CD4-positive, CD25-positive, alpha-beta regulatory T cell (primary cell): ENCODE measurements around the gene CHMP6. TPM values are rescaled to one million over a fixed set of nuclear protein-coding genes. Genes with fewer than 3 reads are reported as not detected.
A peak's percentile ranks its signal among the peaks of the same experiment; 100 is the strongest.

Experiments
- ATAC-seq, 2 donors: fragments of 150-1000 bp; cut with Tn5 transposase; one replicate each; pipeline ENCODE4 v1.10.0; 2021; ENCODE audit warnings: low read depth in 2 of 2, moderate number of reproducible peaks in 2 of 2, moderate library complexity in 1 of 2
- DNase-seq, 3 donors: peaks; one replicate each; pipeline versions ENCODE4 v3.0.0 to v3.0.0-alpha.2; 2012 to 2022; ENCODE audit warnings: mixed read lengths in 1 of 3
- H3K27ac ChIP-seq: one replicate; pipeline ENCODE4 v1.7.0; 2013; ENCODE audit warnings: mild to moderate bottlenecking, low read length; ENCODE audit not compliant: insufficient read depth, poor library complexity, severe bottlenecking
- H3K27me3 ChIP-seq: one replicate; pipeline ENCODE4 v1.7.0; 2013; ENCODE audit warnings: low read length; ENCODE audit not compliant: control insufficient read depth, insufficient read depth
- H3K36me3 ChIP-seq: one replicate; pipeline ENCODE4 v1.7.0; 2013; ENCODE audit warnings: mild to moderate bottlenecking, low read length, moderate library complexity; ENCODE audit not compliant: control insufficient read depth, insufficient read depth
- H3K4me1 ChIP-seq: 2 replicates; pipeline ENCODE4 v1.7.0; 2013; ENCODE audit warnings: mild to moderate bottlenecking, low read length; ENCODE audit not compliant: insufficient read depth, control insufficient read depth, poor library complexity, severe bottlenecking
- H3K4me3 ChIP-seq: one replicate; pipeline ENCODE4 v1.7.0; 2013; ENCODE audit warnings: low read depth, mild to moderate bottlenecking, low read length, moderate library complexity
- H3K9me3 ChIP-seq, 2 experiments: 1 replicate in 1 of 2; 2 replicates in 1 of 2; pipeline ENCODE4 v1.7.0; 2013; ENCODE audit warnings: low read length in 2 of 2, mild to moderate bottlenecking in 1 of 2, moderate library complexity in 1 of 2; ENCODE audit not compliant: control insufficient read depth in 2 of 2
- H3K27ac Mint-ChIP-seq, 3 donors: one replicate each; pipeline ENCODE4 v1.8.0; 2020 to 2022; ENCODE audit warnings: mild to moderate bottlenecking in 3 of 3, mixed read lengths in 3 of 3, moderate library complexity in 2 of 3
- H3K27me3 Mint-ChIP-seq: one replicate; pipeline ENCODE4 v1.8.0; 2022; ENCODE audit warnings: mild to moderate bottlenecking, mixed read lengths
- H3K36me3 Mint-ChIP-seq: one replicate; pipeline ENCODE4 v1.8.0; 2020; ENCODE audit warnings: mixed read lengths
- H3K4me1 Mint-ChIP-seq, 4 donors: one replicate each; pipeline ENCODE4 v1.8.0; 2020 to 2022; ENCODE audit warnings: mixed read lengths in 4 of 4, mild to moderate bottlenecking in 1 of 4
- H3K4me3 Mint-ChIP-seq, 4 donors: one replicate each; pipeline ENCODE4 v1.8.0; 2020 to 2022; ENCODE audit warnings: mild to moderate bottlenecking in 4 of 4, mixed read lengths in 4 of 4, moderate library complexity in 3 of 4
- H3K9me3 Mint-ChIP-seq, 7 donors: one replicate each; pipeline ENCODE4 v1.8.0; 2020 to 2022; ENCODE audit warnings: mixed read lengths in 7 of 7, mild to moderate bottlenecking in 3 of 7, moderate library complexity in 2 of 7
- polyA plus RNA-seq, 4 donors: library from polyadenylated mRNA; unstranded; fragments of 300-500 nt; fragmentation: Illumina TruSeq; gene quantifications; one replicate each; pipeline ENCODE4 v1.2.3, GENCODE V29; 2021
- total RNA-seq: library from RNA; stranded (reverse); gene quantifications from one replicate; pipeline ENCODE4 v1.2.3, GENCODE V29; 2022

The CHMP6 gene
- total and polyA plus RNA-seq, 5 donors from 2014 or later, result 25.5 to 43.5 (median 38.4) TPM

DNA sequence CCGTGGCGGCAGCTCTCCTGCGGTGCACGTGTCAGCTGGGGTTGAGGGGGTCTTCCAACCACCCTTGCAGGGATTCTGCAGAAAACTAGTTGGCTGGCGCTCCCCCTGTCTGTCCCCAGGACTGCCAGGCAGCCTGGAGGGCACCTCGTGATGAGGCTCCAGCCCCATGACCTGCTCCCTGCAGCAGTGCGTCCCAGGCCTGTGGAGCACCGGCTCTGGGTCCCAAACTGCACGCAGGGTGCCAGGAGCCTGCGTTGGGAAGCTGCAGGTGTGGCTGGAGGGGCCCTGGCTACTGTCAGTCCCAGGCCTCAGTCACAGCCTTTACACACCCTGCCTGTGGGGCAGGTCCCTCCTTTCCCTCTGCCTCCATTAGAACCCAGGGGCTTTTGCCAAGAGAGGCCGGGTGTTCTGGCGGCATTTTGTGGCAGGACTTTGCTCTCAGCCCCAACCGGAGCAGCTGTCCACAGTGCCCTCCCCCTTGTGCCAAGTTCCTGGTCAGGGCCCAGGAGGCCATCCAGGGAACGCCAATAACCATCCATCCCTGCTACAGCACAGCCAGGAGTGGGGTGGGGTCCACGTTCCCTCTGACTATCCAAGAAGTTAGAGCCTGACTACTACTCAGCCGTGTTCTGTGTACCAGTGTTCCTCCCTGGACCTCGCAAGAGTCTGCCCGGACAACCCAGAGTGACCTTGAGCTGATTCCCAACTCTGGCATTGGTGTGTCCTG lies 9.2 kb downstream of the CHMP6 start:
- H3K9me3 Mint-ChIP-seq, result peaks cover 0 to 2% (median 0%) of the 10 kb centered on the region in 7 donors
- peaks cover 32% of the 10 kb centered on the region for H3K27me3 Mint-ChIP-seq
- no peaks in the 10 kb centered on the region for H3K9me3 ChIP-seq
- H3K36me3 Mint-ChIP-seq, result no peaks in the 10 kb centered on the region
- H3K4me1 ChIP-seq, result peaks cover 15% of the 10 kb centered on the region
- H3K27ac Mint-ChIP-seq, result peak overlapping the region in 1 of 3 donors; percentile 9
- peaks cover 4% of the 10 kb centered on the region for H3K27me3 ChIP-seq
- peaks cover 0 to 25% (median 12%) of the 10 kb centered on the region in 4 donors for H3K4me1 Mint-ChIP-seq
- ATAC-seq (no peak), DNase-seq (no peak)
- H3K27ac ChIP-seq, result no peak overlapping the region
- H3K4me3 Mint-ChIP-seq, result peak overlapping the region in 1 of 4 donors; percentile 19
- no peak overlapping the region for H3K4me3 ChIP-seq
- H3K36me3 ChIP-seq, result peaks cover 29% of the 10 kb centered on the region

- no peaks in the 10 kb centered on the region for H3K36me3 Mint-ChIP-seq
- peak overlapping the region in 2 of 4 donors; percentile 19 to 84 for H3K4me3 Mint-ChIP-seq
- H3K4me1 Mint-ChIP-seq, result peaks cover 0 to 24% (median 15%) of the 10 kb centered on the region in 4 donors
- Histone ChIP-seq H3K4me1 (peaks cover 15% of the 10 kb centered on the region), H3K9me3 (no peaks in the 10 kb centered on the region), H3K27me3 (peaks cover 10% of the 10 kb centered on the region), H3K36me3 (peaks cover 18% of the 10 kb centered on the region), H3K4me3 (no peak overlapping the region), H3K27ac (no peak overlapping the region)
- H3K27ac Mint-ChIP-seq, result no peak overlapping the region
- no peak for ATAC-seq
- peaks cover 44% of the 10 kb centered on the region for H3K27me3 Mint-ChIP-seq
- H3K9me3 Mint-ChIP-seq, result peaks cover 0 to 2% (median 0%) of the 10 kb centered on the region in 7 donors
- DNase-seq, result no peak
Observed at GRCh38 chr17:81002013-81002384, 10.4 kb downstream of the CHMP6 start.

GRCh38 chr17:81002409-81003361 lies 11.0 kb downstream of the CHMP6 start:
- no peak overlapping the region for H3K4me3 ChIP-seq
- Mint-ChIP-seq H3K4me1 (peaks cover 0 to 24% (median 15%) of the 10 kb centered on the region in 4 donors), H3K27ac (peak overlapping the region in 1 of 3 donors; percentile 4), H3K27me3 (peaks cover 51% of the 10 kb centered on the region), H3K4me3 (peak overlapping the region; percentile 19 to 81 (median 42)), H3K36me3 (no peaks in the 10 kb centered on the region), H3K9me3 (peaks cover 0 to 2% (median 0%) of the 10 kb centered on the region in 7 donors)
- no peaks in the 10 kb centered on the region for H3K9me3 ChIP-seq
- H3K27ac ChIP-seq, result no peak overlapping the region
- DNase-seq (no peak), ATAC-seq (peak in 1 of 2 donors; percentile 10)
- H3K27me3 ChIP-seq, result peaks cover 10% of the 10 kb centered on the region
- peaks cover 15% of the 10 kb centered on the region for H3K36me3 ChIP-seq
- H3K4me1 ChIP-seq, result peaks cover 15% of the 10 kb centered on the region

- no peak overlapping the region for H3K4me3 ChIP-seq
Observed at GRCh38 chr17:81003711-81004475, 12.3 kb downstream of the CHMP6 start.

DNA sequence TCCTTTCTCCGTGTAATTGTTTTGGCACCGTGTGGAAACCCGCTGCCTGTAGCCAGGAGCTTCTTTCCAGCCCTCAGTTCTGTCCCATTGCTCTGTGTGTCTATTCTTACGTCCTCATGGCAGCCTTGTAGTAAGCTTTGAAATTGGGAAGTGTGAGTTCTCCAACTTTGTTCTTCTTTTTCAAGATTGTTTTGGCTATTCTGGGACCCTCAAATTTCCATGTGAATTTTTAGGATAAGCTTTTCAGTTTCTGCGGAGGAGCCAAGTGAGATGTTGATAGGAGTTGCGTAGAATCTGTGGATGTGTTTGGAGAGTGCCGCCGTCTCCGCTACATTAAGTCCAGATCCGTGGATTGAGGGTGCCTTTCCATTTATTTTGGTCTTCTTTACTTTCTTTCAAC lies 15.2 kb downstream of the CHMP6 start:
- DNase-seq, result no peak
- Histone ChIP-seq H3K27me3 (peaks cover 10% of the 10 kb centered on the region), H3K4me3 (no peak overlapping the region), H3K36me3 (no peaks in the 10 kb centered on the region), H3K9me3 (peaks cover 4 to 12% of the 10 kb centered on the region in 2 experiments), H3K27ac (no peak overlapping the region), H3K4me1 (peaks cover 15% of the 10 kb centered on the region)
- no peak for ATAC-seq
- H3K36me3 Mint-ChIP-seq, result peaks cover 6% of the 10 kb centered on the region
- no peak overlapping the region for H3K27ac Mint-ChIP-seq
- peaks cover 0 to 15% (median 4%) of the 10 kb centered on the region in 7 donors for H3K9me3 Mint-ChIP-seq
- peaks cover 0 to 20% (median 11%) of the 10 kb centered on the region in 4 donors for H3K4me1 Mint-ChIP-seq
- peaks cover 52% of the 10 kb centered on the region for H3K27me3 Mint-ChIP-seq
- H3K4me3 Mint-ChIP-seq, result no peak overlapping the region

More at GRCh38 chr17:81003711-81004475, 12.3 kb downstream of the CHMP6 start:
- Mint-ChIP-seq H3K4me1 (peaks cover 0 to 24% (median 15%) of the 10 kb centered on the region in 4 donors), H3K27me3 (peaks cover 51% of the 10 kb centered on the region), H3K36me3 (no peaks in the 10 kb centered on the region), H3K9me3 (peaks cover 0 to 2% (median 0%) of the 10 kb centered on the region in 7 donors), H3K27ac (no peak overlapping the region), H3K4me3 (peak overlapping the region in 2 of 4 donors; percentile 38 to 81)
- H3K4me1 ChIP-seq, result peaks cover 15% of the 10 kb centered on the region
- no peaks in the 10 kb centered on the region for H3K9me3 ChIP-seq
- peaks cover 4% of the 10 kb centered on the region for H3K36me3 ChIP-seq
- no peak overlapping the region for H3K27ac ChIP-seq
- peak in 1 of 3 donors; percentile 24 for DNase-seq
- H3K27me3 ChIP-seq, result peaks cover 10% of the 10 kb centered on the region
- ATAC-seq, result no peak

- Histone ChIP-seq H3K27ac (no peak overlapping the region), H3K9me3 (peaks cover 4 to 12% of the 10 kb centered on the region in 2 experiments), H3K4me3 (no peak overlapping the region), H3K4me1 (peaks cover 15% of the 10 kb centered on the region), H3K27me3 (peaks cover 10% of the 10 kb centered on the region), H3K36me3 (no peaks in the 10 kb centered on the region)
- no peak overlapping the region for H3K27ac Mint-ChIP-seq
- H3K4me1 Mint-ChIP-seq, result peaks cover 0 to 12% (median 8%) of the 10 kb centered on the region in 4 donors
- peaks cover 0 to 17% (median 5%) of the 10 kb centered on the region in 7 donors for H3K9me3 Mint-ChIP-seq
- no peak overlapping the region for H3K4me3 Mint-ChIP-seq
- ATAC-seq (no peak), DNase-seq (no peak)
- peaks cover 6% of the 10 kb centered on the region for H3K36me3 Mint-ChIP-seq
- H3K27me3 Mint-ChIP-seq, result peaks cover 41% of the 10 kb centered on the region
Observed at GRCh38 chr17:81008140-81008539, 16.5 kb downstream of the CHMP6 start.

DNA sequence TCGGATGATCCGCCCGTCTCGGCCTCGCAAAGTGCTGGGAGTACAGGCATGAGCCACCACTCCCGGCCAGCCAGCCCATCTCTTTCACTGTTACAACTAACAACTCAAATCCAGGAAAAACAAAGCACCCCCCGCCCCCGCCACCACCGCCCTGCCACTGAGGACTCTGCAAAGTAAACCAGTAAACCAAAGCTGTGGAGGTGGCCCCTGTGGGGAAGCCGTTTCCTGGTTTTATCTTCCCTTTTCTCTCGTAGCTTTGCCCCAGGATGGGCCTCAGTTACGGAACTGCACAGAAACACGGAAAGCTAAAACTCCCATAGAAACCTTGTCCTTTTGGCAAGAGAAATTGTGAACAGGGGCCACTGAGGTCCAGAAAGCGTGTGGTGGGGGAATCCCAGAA lies 17.5 kb downstream of the CHMP6 start:
- H3K4me1 ChIP-seq, result peaks cover 8% of the 10 kb centered on the region
- Mint-ChIP-seq H3K27me3 (peaks cover 35% of the 10 kb centered on the region), H3K27ac (no peak overlapping the region), H3K9me3 (peaks cover 0 to 17% (median 7%) of the 10 kb centered on the region in 7 donors), H3K4me1 (peaks cover 0 to 11% (median 5%) of the 10 kb centered on the region in 4 donors), H3K4me3 (no peak overlapping the region), H3K36me3 (peaks cover 6% of the 10 kb centered on the region)
- no peaks in the 10 kb centered on the region for H3K36me3 ChIP-seq
- H3K4me3 ChIP-seq, result no peak overlapping the region
- H3K9me3 ChIP-seq, result peaks cover 4 to 12% of the 10 kb centered on the region in 2 experiments
- ATAC-seq, result no peak
- no peak overlapping the region for H3K27ac ChIP-seq
- no peak for DNase-seq
- H3K27me3 ChIP-seq, result peaks cover 10% of the 10 kb centered on the region
